ENCODE measurements around the gene PRDM2. TPM values are rescaled to one million over a fixed set of nuclear protein-coding genes. Genes with fewer than 3 reads are reported as not detected.

PRDM2 gene
- total RNA-seq, 1 donor from 2014 or later: 88.3 TPM

- Mint-ChIP-seq H3K4me3 (ENCODE audit: unreplicated experiment) (no peak overlapping the region), H3K9me3 (ENCODE audit: unreplicated experiment) (peaks cover 11% of the 10 kb centered on the region), H3K36me3 (ENCODE audit: unreplicated experiment) (peaks cover 5% of the 10 kb centered on the region), H3K27me3 (ENCODE audit: unreplicated experiment) (peaks cover 7% of the 10 kb centered on the region), H3K4me1 (ENCODE audit: low read depth, unreplicated experiment) (peaks cover 7% of the 10 kb centered on the region), H3K27ac (ENCODE audit: unreplicated experiment) (no peak overlapping the region)
- no peak for TF ChIP-seq CTCF (IDR thresholded peaks at IDR 0.05; ENCODE audit: partially characterized antibody, unreplicated experiment)
- DNase-seq: no peak
Observed at GRCh38 chr1:13663969-13664368, 36.0 kb upstream of the PRDM2 start.

- Mint-ChIP-seq H3K36me3 (ENCODE audit: unreplicated experiment) (peaks cover 1% of the 10 kb centered on the region), H3K27me3 (ENCODE audit: unreplicated experiment) (peaks cover 4% of the 10 kb centered on the region), H3K27ac (ENCODE audit: unreplicated experiment) (no peak overlapping the region), H3K4me3 (ENCODE audit: unreplicated experiment) (no peak overlapping the region), H3K9me3 (ENCODE audit: unreplicated experiment) (peaks cover 8% of the 10 kb centered on the region), H3K4me1 (ENCODE audit: low read depth, unreplicated experiment) (peaks cover 7% of the 10 kb centered on the region)
- DNase-seq: no peak
- TF ChIP-seq CTCF (IDR thresholded peaks at IDR 0.05; ENCODE audit: partially characterized antibody, unreplicated experiment): no peak
Observed at GRCh38 chr1:13664451-13664850, 35.5 kb upstream of the PRDM2 start.

GRCh38 chr1:13666317-13666716 lies 33.7 kb upstream of the PRDM2 start:
- DNase-seq: peak; percentile 44
- Mint-ChIP-seq H3K27ac (ENCODE audit: unreplicated experiment) (peak overlapping the region; percentile 80), H3K9me3 (ENCODE audit: unreplicated experiment) (peaks cover 8% of the 10 kb centered on the region), H3K4me1 (ENCODE audit: low read depth, unreplicated experiment) (peaks cover 7% of the 10 kb centered on the region), H3K36me3 (ENCODE audit: unreplicated experiment) (no peaks in the 10 kb centered on the region), H3K27me3 (ENCODE audit: unreplicated experiment) (peaks cover 4% of the 10 kb centered on the region), H3K4me3 (ENCODE audit: unreplicated experiment) (no peak overlapping the region)
- TF ChIP-seq CTCF (IDR thresholded peaks at IDR 0.05; ENCODE audit: partially characterized antibody, unreplicated experiment): no peak

- Mint-ChIP-seq H3K4me1 (ENCODE audit: low read depth, unreplicated experiment) (peaks cover 7% of the 10 kb centered on the region), H3K27ac (ENCODE audit: unreplicated experiment) (no peak overlapping the region), H3K27me3 (ENCODE audit: unreplicated experiment) (peaks cover 4% of the 10 kb centered on the region), H3K4me3 (ENCODE audit: unreplicated experiment) (no peak overlapping the region), H3K36me3 (ENCODE audit: unreplicated experiment) (no peaks in the 10 kb centered on the region), H3K9me3 (ENCODE audit: unreplicated experiment) (peaks cover 8% of the 10 kb centered on the region)
- no peak for TF ChIP-seq CTCF (IDR thresholded peaks at IDR 0.05; ENCODE audit: partially characterized antibody, unreplicated experiment)
- DNase-seq: no peak
Observed at GRCh38 chr1:13667691-13668090, 32.3 kb upstream of the PRDM2 start.

- H3K4me1 Mint-ChIP-seq (ENCODE audit: low read depth, unreplicated experiment): no peaks in the 10 kb centered on the region
- H3K9me3 Mint-ChIP-seq (ENCODE audit: unreplicated experiment): no peaks in the 10 kb centered on the region
- H3K27ac Mint-ChIP-seq (ENCODE audit: unreplicated experiment): no peak overlapping the region
- H3K4me3 Mint-ChIP-seq (ENCODE audit: unreplicated experiment): no peak overlapping the region
- DNase-seq: no peak
- TF ChIP-seq CTCF (IDR thresholded peaks at IDR 0.05; ENCODE audit: partially characterized antibody, unreplicated experiment): no peak
- no peaks in the 10 kb centered on the region for H3K36me3 Mint-ChIP-seq (ENCODE audit: unreplicated experiment)
- no peaks in the 10 kb centered on the region for H3K27me3 Mint-ChIP-seq (ENCODE audit: unreplicated experiment)
Observed at GRCh38 chr1:13674377-13674776, 25.6 kb upstream of the PRDM2 start.

Data from glutamatergic neuron (in vitro differentiated cells).